HepG2 (cell line): ENCODE results near the gene DUS3L. TPM values are rescaled to one million over a fixed set of nuclear protein-coding genes. Genes with fewer than 3 reads are reported as not detected.
A peak's percentile ranks its signal among the peaks of the same experiment; 100 is the strongest.

ENCODE experiments used
- HDAC1 ChIP-seq: sonication (generic); formaldehyde crosslinking; IDR thresholded peaks from 2 replicates; pipeline ENCODE4 v1.5.1; 2020; ENCODE audit warnings: mild to moderate bottlenecking, missing genetic modification reagents
- HINFP ChIP-seq: sonication (generic); formaldehyde crosslinking; IDR thresholded peaks from 2 replicates; pipeline ENCODE4 v1.4.0; 2020; ENCODE audit warnings: low read depth, mild to moderate bottlenecking, missing genetic modification reagents
- KDM1A ChIP-seq: IDR thresholded peaks from 2 replicates; pipeline ENCODE4 v1.6.1; 2016; ENCODE audit warnings: missing compliant biosample characterization
- NFE2L1 ChIP-seq: sonication (generic); formaldehyde crosslinking; IDR thresholded peaks from 2 replicates; pipeline ENCODE4 v1.4.0; 2020; ENCODE audit warnings: missing genetic modification reagents, mild to moderate bottlenecking, borderline replicate concordance
- SRSF1 ChIP-seq: fragments of 200-400 bp; formaldehyde crosslinking; optimal IDR thresholded peaks from 2 replicates; pipeline ENCODE3; 2017; ENCODE audit warnings: mild to moderate bottlenecking, low read depth, low read length, moderate library complexity
- ZNF441 ChIP-seq: sonication (generic); formaldehyde crosslinking; IDR thresholded peaks from 2 replicates; pipeline ENCODE4 v1.7.0; 2021; ENCODE audit warnings: missing genetic modification reagents, borderline replicate concordance
- ZNF672 ChIP-seq: sonication (generic); formaldehyde crosslinking; IDR thresholded peaks from 2 replicates; pipeline ENCODE4 v1.8.1; 2022; ENCODE audit warnings: missing genetic modification reagents
- polyA plus RNA-seq, 8 experiments: library from polyadenylated mRNA; depleted of rRNA in 3 of 8; stranded (reverse) in 7 of 8; unstranded in 1 of 8; fragments of >200 nt; fragmentation: Illumina TruSeq in 4 of 8; extraction: Trizol in 4 of 8; gene quantifications; 2 replicates each; pipeline versions ENCODE4 v1.2.1 to v1.2.3, GENCODE V29; 2011 to 2016; ENCODE audit warnings: low read depth in 4 of 8, missing spikeins in 1 of 8, mixed read lengths in 1 of 8; ENCODE audit not compliant: insufficient read depth in 1 of 8
- total RNA-seq, 5 experiments: library from RNA; depleted of rRNA; stranded (reverse); fragments of >200 nt; fragmentation: Illumina TruSeq; extraction: Trizol; gene quantifications; 2 replicates each; pipeline ENCODE4 v1.2.3, GENCODE V29; 2016; ENCODE audit warnings: low read depth in 1 of 5
- TF ChIP-seq, protein P1 (sequence below): sonication (generic); formaldehyde crosslinking; IDR thresholded peaks from 2 replicates; pipeline ENCODE4 v1.9.0; 2021; ENCODE audit warnings: missing genetic modification reagents, borderline replicate concordance
- TF ChIP-seq, protein P2 (sequence below), 2 experiments: fragments of 450-650 bp in 1 of 2; sonication (generic) in 1 of 2; formaldehyde crosslinking in 1 of 2; IDR thresholded peaks; 2 replicates each; pipeline versions ENCODE4 v1.6.1 to v1.8.0; 2016 to 2022; ENCODE audit warnings: antibody characterized with exemption in 1 of 2, mild to moderate bottlenecking in 1 of 2, missing genetic modification reagents in 1 of 2
- TF ChIP-seq, protein P3 (sequence below): sonication (generic); formaldehyde crosslinking; IDR thresholded peaks from 2 replicates; pipeline ENCODE4 v1.5.0; 2020; ENCODE audit warnings: mild to moderate bottlenecking, missing genetic modification reagents

Gene DUS3L
- total and polyA plus RNA-seq, 2 of the 13 experiments (the other 11 are each of a cell fraction or from before 2014, with no cell fraction given), result 13.3 to 25.1 TPM

GRCh38 chr19:5839065-5840017 lies 48.4 kb upstream of the DUS3L start, which contains the start of gene FUT6 (continued):
- TF ChIP-seq HINFP (CRISPR knock-in tag) (0 out of 2 replicates have a peak, but pooled peaks have one; percentile 57), HDAC1 (CRISPR knock-in tag) (peak; percentile 62), KDM1A (CRISPR knock-in tag) (peak; percentile 57; the same call in 1 of the 2 replicates), ZNF672 (CRISPR knock-in tag) (no peak), SRSF1 (no peak), NFE2L1 (CRISPR knock-in tag) (no peak), ZNF441 (CRISPR knock-in tag) (no peak)
- TF ChIP-seq, protein P1, sequence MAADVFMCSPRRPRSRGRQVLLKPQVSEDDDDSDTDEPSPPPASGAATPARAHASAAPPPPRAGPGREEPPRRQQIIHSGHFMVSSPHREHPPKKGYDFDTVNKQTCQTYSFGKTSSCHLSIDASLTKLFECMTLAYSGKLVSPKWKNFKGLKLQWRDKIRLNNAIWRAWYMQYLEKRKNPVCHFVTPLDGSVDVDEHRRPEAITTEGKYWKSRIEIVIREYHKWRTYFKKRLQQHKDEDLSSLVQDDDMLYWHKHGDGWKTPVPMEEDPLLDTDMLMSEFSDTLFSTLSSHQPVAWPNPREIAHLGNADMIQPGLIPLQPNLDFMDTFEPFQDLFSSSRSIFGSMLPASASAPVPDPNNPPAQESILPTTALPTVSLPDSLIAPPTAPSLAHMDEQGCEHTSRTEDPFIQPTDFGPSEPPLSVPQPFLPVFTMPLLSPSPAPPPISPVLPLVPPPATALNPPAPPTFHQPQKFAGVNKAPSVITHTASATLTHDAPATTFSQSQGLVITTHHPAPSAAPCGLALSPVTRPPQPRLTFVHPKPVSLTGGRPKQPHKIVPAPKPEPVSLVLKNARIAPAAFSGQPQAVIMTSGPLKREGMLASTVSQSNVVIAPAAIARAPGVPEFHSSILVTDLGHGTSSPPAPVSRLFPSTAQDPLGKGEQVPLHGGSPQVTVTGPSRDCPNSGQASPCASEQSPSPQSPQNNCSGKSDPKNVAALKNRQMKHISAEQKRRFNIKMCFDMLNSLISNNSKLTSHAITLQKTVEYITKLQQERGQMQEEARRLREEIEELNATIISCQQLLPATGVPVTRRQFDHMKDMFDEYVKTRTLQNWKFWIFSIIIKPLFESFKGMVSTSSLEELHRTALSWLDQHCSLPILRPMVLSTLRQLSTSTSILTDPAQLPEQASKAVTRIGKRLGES (CRISPR knock-in tag), result no peak
- TF ChIP-seq, protein P2, sequence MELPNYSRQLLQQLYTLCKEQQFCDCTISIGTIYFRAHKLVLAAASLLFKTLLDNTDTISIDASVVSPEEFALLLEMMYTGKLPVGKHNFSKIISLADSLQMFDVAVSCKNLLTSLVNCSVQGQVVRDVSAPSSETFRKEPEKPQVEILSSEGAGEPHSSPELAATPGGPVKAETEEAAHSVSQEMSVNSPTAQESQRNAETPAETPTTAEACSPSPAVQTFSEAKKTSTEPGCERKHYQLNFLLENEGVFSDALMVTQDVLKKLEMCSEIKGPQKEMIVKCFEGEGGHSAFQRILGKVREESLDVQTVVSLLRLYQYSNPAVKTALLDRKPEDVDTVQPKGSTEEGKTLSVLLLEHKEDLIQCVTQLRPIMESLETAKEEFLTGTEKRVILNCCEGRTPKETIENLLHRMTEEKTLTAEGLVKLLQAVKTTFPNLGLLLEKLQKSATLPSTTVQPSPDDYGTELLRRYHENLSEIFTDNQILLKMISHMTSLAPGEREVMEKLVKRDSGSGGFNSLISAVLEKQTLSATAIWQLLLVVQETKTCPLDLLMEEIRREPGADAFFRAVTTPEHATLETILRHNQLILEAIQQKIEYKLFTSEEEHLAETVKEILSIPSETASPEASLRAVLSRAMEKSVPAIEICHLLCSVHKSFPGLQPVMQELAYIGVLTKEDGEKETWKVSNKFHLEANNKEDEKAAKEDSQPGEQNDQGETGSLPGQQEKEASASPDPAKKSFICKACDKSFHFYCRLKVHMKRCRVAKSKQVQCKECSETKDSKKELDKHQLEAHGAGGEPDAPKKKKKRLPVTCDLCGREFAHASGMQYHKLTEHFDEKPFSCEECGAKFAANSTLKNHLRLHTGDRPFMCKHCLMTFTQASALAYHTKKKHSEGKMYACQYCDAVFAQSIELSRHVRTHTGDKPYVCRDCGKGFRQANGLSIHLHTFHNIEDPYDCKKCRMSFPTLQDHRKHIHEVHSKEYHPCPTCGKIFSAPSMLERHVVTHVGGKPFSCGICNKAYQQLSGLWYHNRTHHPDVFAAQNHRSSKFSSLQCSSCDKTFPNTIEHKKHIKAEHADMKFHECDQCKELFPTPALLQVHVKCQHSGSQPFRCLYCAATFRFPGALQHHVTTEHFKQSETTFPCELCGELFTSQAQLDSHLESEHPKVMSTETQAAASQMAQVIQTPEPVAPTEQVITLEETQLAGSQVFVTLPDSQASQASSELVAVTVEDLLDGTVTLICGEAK (IDR thresholded peaks at IDR 0.05), result no peak
- TF ChIP-seq, protein P2 (CRISPR knock-in tag; IDR thresholded peaks at IDR 0.05), result no peak
- TF ChIP-seq, protein P3, sequence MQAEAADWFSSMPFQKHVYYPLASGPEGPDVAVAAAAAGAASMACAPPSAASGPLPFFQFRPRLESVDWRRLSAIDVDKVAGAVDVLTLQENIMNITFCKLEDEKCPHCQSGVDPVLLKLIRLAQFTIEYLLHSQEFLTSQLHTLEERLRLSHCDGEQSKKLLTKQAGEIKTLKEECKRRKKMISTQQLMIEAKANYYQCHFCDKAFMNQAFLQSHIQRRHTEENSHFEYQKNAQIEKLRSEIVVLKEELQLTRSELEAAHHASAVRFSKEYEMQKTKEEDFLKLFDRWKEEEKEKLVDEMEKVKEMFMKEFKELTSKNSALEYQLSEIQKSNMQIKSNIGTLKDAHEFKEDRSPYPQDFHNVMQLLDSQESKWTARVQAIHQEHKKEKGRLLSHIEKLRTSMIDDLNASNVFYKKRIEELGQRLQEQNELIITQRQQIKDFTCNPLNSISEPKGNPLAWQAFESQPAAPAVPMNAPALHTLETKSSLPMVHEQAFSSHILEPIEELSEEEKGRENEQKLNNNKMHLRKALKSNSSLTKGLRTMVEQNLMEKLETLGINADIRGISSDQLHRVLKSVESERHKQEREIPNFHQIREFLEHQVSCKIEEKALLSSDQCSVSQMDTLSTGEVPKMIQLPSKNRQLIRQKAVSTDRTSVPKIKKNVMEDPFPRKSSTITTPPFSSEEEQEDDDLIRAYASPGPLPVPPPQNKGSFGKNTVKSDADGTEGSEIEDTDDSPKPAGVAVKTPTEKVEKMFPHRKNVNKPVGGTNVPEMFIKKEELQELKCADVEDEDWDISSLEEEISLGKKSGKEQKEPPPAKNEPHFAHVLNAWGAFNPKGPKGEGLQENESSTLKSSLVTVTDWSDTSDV, result no peak
